ENCODE measurements around the gene MBP. TPM values are rescaled to one million over a fixed set of nuclear protein-coding genes. Genes with fewer than 3 reads are reported as not detected.

MBP gene
- total RNA-seq, 1 experiment from 2014 or later = 65.2 TPM

DNA sequence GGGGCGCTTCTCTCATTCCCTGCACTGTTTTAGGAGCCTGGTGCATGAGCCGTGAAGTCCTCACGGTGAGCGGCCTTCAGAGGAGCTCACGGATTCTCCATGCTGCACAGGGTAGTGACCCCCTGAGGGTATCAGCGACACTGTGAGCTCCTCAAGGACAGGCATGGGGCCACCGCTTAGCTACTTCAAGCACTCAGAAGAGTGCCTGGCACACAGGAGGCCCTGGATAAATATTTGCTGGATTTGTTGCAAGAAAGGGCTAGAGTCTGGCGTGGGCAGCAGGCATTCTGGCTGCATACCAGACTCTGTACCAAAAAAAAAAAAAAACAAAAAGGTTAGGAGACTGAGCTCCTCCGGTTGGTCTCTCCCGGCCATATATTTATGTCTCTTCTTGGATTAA is 5.7 kb upstream of the MBP start:
- in situ Hi-C loops (cut with HindIII; ENCODE audit: low pct_unique_long_range_greater_than_20kb, low sequenced_read_pairs) = no loop called here
- DNase-seq (ENCODE audit: low read depth, low spot score) = no peak

DNA sequence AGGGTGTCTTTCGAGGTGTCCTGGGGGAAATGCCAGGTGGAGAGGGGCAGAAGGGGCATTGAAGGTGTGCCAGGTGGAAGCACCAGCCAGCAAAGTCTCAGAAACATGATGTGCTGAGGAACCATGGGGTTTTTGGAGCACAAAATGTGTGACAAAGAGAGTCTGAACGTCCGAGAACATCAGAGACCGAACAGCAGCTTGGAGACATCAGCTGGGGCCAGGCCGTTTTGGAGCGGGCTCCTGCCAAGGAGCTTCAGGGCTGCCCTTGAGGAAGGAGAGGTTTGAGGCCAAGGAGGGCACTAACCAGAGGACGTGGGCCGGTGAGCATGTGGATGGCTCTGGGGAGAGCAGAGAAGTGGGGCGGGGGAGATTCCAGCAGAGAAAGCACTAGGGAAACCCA is 5.3 kb upstream of the MBP start:
- no peak for DNase-seq (ENCODE audit: low read depth, low spot score)
- in situ Hi-C loops (cut with HindIII; ENCODE audit: low pct_unique_long_range_greater_than_20kb, low sequenced_read_pairs) = no loop called here

DNA sequence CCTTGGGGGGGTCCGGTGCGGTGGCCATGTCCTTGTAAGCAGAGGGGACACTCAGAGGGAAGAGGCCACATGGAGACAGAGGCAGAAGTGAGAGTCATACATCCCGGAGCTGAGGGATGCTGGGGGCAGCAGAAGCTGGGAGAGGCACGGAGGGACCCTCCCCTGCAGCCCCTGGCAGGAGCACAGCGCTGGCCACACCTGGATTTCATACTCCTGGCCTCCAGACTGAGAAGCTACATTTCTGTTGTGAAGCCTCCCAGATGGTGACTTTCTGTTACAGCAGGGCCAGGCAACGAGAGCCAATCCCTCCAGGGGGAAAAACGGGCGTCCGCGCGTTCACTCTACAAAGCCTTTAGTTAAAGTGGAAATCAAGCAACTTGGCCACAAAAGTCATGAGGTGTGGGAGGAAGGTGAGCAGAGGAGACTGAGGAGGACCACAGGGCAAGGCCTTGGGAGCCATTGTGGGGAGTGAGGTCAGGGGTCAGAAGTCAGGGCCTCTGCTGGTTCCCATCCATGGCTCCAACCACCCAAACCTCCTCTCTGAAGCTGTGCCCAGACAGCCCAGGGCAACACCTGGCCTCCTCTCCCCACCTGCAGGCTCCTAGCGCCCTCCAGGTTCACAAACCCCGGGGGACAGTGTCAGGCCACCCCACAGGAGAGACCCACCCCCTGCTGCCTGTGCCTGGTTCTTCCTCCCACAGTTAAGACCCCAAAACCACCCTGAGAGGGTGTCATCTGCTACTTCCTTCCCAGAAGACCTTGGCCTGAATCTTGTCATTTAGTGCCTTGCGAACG is 4.5 kb upstream of the MBP start:
- no peak for DNase-seq (ENCODE audit: low read depth, low spot score)
- in situ Hi-C loops (cut with HindIII; ENCODE audit: low pct_unique_long_range_greater_than_20kb, low sequenced_read_pairs) = no loop called here

DNA sequence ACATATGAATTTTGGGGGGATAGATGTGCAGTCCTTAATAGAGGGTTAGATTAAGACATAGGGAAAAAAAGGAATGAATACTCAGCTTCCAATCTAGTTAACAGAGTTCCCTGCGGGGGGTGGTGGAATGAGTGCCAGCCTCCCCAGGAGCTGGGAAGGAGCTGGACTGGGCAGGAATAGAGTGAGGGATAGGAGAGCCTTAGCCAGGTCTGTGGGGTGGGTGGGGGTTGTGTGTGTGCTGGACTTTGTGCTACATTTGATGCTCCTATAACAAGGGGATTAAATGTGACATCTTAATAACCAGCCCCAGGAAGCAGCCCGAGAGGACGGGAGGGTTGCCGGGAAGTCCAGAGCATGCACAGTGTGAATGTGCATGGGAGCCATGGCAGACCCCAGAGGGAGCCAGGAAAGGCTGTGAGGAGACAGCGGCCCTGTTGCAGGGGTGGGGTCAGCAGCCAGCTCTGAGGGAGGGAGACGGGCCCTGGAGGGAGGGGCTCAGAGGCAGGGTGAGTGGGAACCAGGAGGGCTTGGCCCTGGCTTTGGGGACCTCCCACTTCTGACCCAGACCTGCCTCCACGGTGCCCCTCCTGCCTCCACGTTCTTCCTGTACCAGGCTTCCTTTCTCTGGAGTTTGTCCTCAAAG is 3.6 kb upstream of the MBP start:
- in situ Hi-C loops (cut with HindIII; ENCODE audit: low pct_unique_long_range_greater_than_20kb, low sequenced_read_pairs) = no loop called here
- DNase-seq (ENCODE audit: low read depth, low spot score) = no peak

DNA sequence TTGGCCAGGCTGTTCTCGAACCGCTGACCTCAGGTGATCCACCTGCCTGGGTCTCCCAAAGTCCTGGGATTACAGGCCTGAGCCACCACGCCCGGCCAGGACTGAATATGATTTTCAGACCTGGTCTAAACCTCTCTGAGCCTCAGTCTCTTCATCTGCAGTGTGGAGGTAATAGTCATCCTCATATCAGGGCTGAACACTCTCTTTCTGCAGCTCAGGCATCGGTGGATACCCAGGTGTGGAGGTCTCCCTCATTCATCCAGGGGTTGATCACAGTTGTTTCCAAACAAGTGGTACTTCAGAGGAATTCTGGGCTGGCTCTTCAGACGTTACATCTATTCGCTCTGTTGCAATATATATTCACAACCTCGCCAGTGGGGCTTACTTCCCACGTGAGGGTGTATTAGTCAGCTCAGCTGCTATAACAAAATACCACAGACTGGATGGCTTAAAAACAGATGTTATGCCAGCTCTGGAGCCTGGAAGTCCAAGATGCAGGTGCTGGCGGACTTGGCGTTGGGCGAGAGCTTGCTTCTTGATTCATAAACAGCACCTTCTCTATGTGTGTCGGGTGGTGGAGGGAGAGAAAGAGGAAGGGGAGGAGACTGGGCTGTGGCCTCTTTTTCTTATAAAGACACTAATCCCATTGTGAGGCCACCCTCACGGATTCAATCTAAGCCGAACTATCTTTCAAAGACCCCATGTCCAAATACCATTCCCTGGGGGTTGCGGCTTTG is 2.9 kb upstream of the MBP start:
- no peak for DNase-seq (ENCODE audit: low read depth, low spot score)
- in situ Hi-C loops (cut with HindIII; ENCODE audit: low pct_unique_long_range_greater_than_20kb, low sequenced_read_pairs) = no loop called here

DNA sequence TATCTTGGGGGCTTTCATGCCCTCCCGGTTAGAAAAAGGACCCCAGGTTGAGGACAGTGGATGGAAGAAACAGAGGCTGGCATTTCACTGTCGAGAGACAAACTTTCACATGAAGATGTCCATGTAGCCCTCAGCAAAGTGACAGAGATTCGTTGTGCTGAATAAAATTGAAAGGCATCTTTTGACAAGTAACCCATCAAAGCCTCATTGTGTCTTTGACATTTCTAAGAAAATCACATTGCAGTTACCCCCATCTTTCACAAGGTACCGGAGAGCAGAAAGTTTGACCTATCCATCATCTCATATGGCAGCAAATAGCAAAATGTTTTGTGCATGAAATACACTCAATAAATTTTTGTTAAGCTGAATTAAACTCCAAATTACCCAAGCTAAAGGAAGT is 2.0 kb upstream of the MBP start:
- DNase-seq (ENCODE audit: low read depth, low spot score) = peak; percentile 75
- in situ Hi-C loops (cut with HindIII; ENCODE audit: low pct_unique_long_range_greater_than_20kb, low sequenced_read_pairs) = no loop called here

- DNase-seq (ENCODE audit: low read depth, low spot score) = no peak
- in situ Hi-C loops (cut with HindIII; ENCODE audit: low pct_unique_long_range_greater_than_20kb, low sequenced_read_pairs) = no loop called here
Observed at GRCh38 chr18:77133835-77134496, 1.4 kb upstream of the MBP start.

DNA sequence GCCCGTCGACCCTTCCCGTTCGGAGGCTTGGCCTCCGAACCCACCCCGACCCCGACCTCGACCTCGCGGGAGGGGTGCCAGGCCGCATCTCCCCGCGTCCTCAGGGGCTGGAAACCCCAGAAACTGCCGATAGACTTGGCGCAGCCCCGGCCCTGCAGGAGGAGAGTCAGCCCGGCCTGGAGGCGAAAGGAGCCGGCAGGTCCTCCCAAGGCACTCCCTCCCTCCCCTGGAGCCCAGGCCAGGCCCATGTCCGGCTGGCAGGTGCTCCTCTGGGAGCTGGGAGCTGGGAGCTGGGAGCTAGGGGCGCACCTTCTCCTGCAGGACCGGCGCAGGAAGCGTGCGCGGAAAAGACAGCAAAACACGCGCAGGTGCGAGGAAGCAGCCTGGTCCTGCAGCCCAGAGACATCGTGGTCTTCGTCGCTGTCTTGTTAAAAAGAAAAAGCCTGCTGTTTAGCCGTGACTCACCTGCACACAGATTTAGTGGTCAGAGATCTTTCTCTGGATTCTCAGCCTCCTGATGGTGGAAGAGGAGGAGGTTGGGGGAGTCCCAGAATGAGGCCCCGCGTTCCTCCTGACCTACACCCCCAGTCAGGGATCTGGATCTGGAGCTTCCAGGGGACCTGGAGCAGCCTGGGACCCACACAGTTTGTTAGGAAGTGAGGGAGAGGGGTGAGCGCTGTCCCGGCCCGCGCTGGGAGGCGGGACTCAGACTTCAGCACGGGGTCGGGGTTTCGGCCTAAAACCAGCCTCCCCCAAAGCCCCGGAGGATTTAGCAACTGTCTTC is 660 bp upstream of the MBP start:
- in situ Hi-C loops (cut with HindIII; ENCODE audit: low pct_unique_long_range_greater_than_20kb, low sequenced_read_pairs) = no loop called here
- DNase-seq (ENCODE audit: low read depth, low spot score) = no peak

- in situ Hi-C loops (cut with HindIII; ENCODE audit: low pct_unique_long_range_greater_than_20kb, low sequenced_read_pairs) = no loop called here
- DNase-seq (ENCODE audit: low read depth, low spot score) = peak; percentile 64
Observed at GRCh38 chr18:77131652-77132368, 773 bp downstream of the MBP start.

- peak; percentile 71 for DNase-seq (ENCODE audit: low read depth, low spot score)
- in situ Hi-C loops (cut with HindIII; ENCODE audit: low pct_unique_long_range_greater_than_20kb, low sequenced_read_pairs) = no loop called here
Observed at GRCh38 chr18:77131100-77131651, 1.4 kb downstream of the MBP start.

DNA sequence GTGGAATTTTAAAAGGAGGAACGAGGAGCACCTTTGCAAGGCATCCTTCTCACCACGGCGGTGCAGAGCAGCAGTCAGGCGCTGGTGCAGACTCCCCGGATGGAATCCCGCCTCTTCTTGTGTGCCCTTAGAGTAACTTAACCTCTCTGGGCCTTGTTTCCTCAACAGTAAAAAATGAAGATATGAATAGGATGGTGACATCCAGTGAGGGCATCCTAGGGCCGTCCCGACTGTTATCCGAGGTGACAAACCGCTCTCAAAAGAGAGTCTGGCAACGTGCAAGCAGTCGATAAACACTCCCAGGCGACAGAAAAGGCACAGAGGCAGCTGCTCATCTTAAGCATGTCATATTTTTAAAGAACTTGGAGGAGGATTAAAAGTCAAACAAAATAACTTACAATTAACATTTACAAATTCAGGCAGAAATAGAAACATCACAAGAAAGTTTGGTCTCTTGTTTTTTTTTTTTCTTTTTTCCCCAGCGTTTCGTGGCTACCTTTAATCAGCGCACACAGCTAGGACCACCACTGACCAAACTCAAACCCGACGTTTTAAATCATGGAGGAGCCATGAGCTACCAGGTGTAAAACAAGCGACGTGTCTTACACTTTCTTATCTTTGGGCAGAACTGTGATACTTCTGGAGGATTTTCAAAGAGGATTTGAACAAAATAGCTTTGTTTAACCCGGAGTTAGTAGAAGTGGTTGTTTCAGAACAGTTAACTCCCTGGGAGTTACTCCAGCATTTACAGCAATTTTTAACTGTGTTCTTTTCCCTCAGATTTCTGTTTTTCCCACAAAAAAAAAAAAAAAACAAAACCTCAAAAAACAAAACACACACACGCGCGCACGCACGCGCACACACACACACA is 2.1 kb downstream of the MBP start:
- in situ Hi-C loops (cut with HindIII; ENCODE audit: low pct_unique_long_range_greater_than_20kb, low sequenced_read_pairs) = no loop called here
- DNase-seq (ENCODE audit: low read depth, low spot score) = no peak

- no peak for DNase-seq (ENCODE audit: low read depth, low spot score)
- in situ Hi-C loops (cut with HindIII; ENCODE audit: low pct_unique_long_range_greater_than_20kb, low sequenced_read_pairs) = no loop called here
Observed at GRCh38 chr18:77129150-77129551, 3.4 kb downstream of the MBP start.

GRCh38 chr18:77127769-77128671 is 4.6 kb downstream of the MBP start:
- peak; percentile 96 for DNase-seq (ENCODE audit: low read depth, low spot score)
- in situ Hi-C loops (cut with HindIII; ENCODE audit: low pct_unique_long_range_greater_than_20kb, low sequenced_read_pairs) = no loop called here

DNA sequence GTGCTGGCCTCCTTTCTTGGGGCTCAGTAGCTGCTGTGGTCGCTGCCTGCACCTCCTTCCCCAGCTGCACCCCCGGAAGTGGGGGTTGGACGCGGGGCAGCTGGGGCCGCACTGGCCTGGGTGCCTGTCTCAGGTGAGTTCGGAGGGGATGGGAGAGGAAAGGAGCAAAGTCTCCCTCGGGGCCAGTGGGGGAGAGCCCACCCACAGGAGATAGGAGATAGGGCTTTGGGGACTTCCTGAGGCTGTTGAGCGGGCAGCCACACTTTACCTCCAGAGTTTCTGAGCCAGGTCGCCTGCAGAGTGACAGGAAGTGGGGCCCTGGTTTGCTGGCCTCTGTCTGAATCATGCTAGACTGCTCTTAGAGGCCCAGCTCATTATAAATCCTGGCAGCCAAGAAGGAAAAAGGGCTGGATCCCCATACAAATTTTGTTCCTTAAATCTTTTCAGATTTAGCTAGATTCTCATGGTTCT is 8.1 kb downstream of the MBP start:
- DNase-seq (ENCODE audit: low read depth, low spot score) = peak; percentile 31
- in situ Hi-C loops (cut with HindIII; ENCODE audit: low pct_unique_long_range_greater_than_20kb, low sequenced_read_pairs) = no loop called here
